ENCODE measurements around the gene ACTL7B.
"Not testable (repeated sequence)": the region's sequence is repeated elsewhere in the genome, so short reads cannot be mapped to it uniquely, and the experiment has no call there.

The ACTL7B gene

GRCh38 chr9:108842610-108843295 lies 13.0 kb downstream of the ACTL7B start:
- TF ChIP-seq CTCF (IDR thresholded peaks at IDR 0.05; ENCODE audit: borderline replicate concordance, insufficient read depth, low read depth, low read length) = no peak
- H3K4me3 ChIP-seq (ENCODE audit: low read depth, low read length) = no peak overlapping the region

GRCh38 chr9:108839561-108839960 lies 16.2 kb downstream of the ACTL7B start:
- not testable (repeated sequence) for H3K4me3 ChIP-seq (ENCODE audit: low read depth, low read length)

- no peak overlapping the region for H3K4me3 ChIP-seq (ENCODE audit: low read depth, low read length)
- TF ChIP-seq CTCF (IDR thresholded peaks at IDR 0.05; ENCODE audit: borderline replicate concordance, insufficient read depth, low read depth, low read length) = no peak
Measured at GRCh38 chr9:108838017-108838416, 17.8 kb downstream of the ACTL7B start.

GRCh38 chr9:108837530-108837929 lies 18.3 kb downstream of the ACTL7B start:
- no peak for TF ChIP-seq CTCF (IDR thresholded peaks at IDR 0.05; ENCODE audit: borderline replicate concordance, insufficient read depth, low read depth, low read length)
- H3K4me3 ChIP-seq (ENCODE audit: low read depth, low read length) = no peak overlapping the region

- no peak overlapping the region for H3K4me3 ChIP-seq (ENCODE audit: low read depth, low read length)
- no peak for TF ChIP-seq CTCF (IDR thresholded peaks at IDR 0.05; ENCODE audit: borderline replicate concordance, insufficient read depth, low read depth, low read length)
Measured at GRCh38 chr9:108836781-108837180, 19.0 kb downstream of the ACTL7B start.

GRCh38 chr9:108836319-108836718 lies 19.5 kb downstream of the ACTL7B start:
- no peak for TF ChIP-seq CTCF (IDR thresholded peaks at IDR 0.05; ENCODE audit: borderline replicate concordance, insufficient read depth, low read depth, low read length)

GRCh38 chr9:108835831-108836230 lies 20.0 kb downstream of the ACTL7B start:
- no peak overlapping the region for H3K4me3 ChIP-seq (ENCODE audit: low read depth, low read length)
- TF ChIP-seq CTCF (IDR thresholded peaks at IDR 0.05; ENCODE audit: borderline replicate concordance, insufficient read depth, low read depth, low read length) = no peak

More at GRCh38 chr9:108836319-108836718, 19.5 kb downstream of the ACTL7B start:
- no peak overlapping the region for H3K4me3 ChIP-seq (ENCODE audit: low read depth, low read length)
